ENCODE data around the gene ARHGEF25. TPM values are rescaled to one million over a fixed set of nuclear protein-coding genes. Genes with fewer than 3 reads are reported as not detected.
"Not testable (repeated sequence)": the region's sequence is repeated elsewhere in the genome, so short reads cannot be mapped to it uniquely, and the experiment has no call there.

The ARHGEF25 gene
- total RNA-seq, 2 donors from 2014 or later = 3.1 to 14.9 TPM

- ATAC-seq = peak; percentile 86
- peak; percentile 32 to 52 for DNase-seq
- intact Hi-C loops (cut with DNase I, micrococcal nuclease) = loop anchor here in 1 of 2 donors (5.0 kb wide), 1 partner anchor 39 kb away; no protein-coding TSS in a partner anchor
Observed at GRCh38 chr12:57583008-57583831, 28.0 kb upstream of the ARHGEF25 start.

GRCh38 chr12:57584050-57584449 is 27.2 kb upstream of the ARHGEF25 start:
- DNase-seq (no peak), ATAC-seq (no peak)
- intact Hi-C loops (cut with DNase I, micrococcal nuclease) = loop anchor here in 1 of 2 donors (5.0 kb wide), 1 partner anchor 38 kb away; no protein-coding TSS in a partner anchor

- DNase-seq (no peak), ATAC-seq (no peak)
- intact Hi-C loops (cut with DNase I, micrococcal nuclease) = loop anchor here in 1 of 2 donors (5.0 kb wide), 1 partner anchor 38 kb away; no protein-coding TSS in a partner anchor
Observed at GRCh38 chr12:57584690-57585089, 26.5 kb upstream of the ARHGEF25 start.

GRCh38 chr12:57585156-57585555 is 26.1 kb upstream of the ARHGEF25 start:
- intact Hi-C loops (cut with DNase I, micrococcal nuclease) = no loop called here
- no peak for DNase-seq
- ATAC-seq = no peak

GRCh38 chr12:57586128-57586527 is 25.1 kb upstream of the ARHGEF25 start:
- intact Hi-C loops (cut with DNase I, micrococcal nuclease) = no loop called here
- ATAC-seq = no peak
- DNase-seq = no peak

GRCh38 chr12:57586832-57587429 is 24.3 kb upstream of the ARHGEF25 start:
- DNase-seq = no peak
- no peak for ATAC-seq
- intact Hi-C loops (cut with DNase I, micrococcal nuclease) = no loop called here

- intact Hi-C loops (cut with DNase I, micrococcal nuclease); ATAC-seq; DNase-seq: not testable (repeated sequence)
Observed at GRCh38 chr12:57588951-57589610, 22.2 kb upstream of the ARHGEF25 start.

GRCh38 chr12:57590479-57590863 is 20.8 kb upstream of the ARHGEF25 start:
- no peak for DNase-seq
- intact Hi-C loops (cut with DNase I, micrococcal nuclease) = no loop called here
- ATAC-seq = no peak

GRCh38 chr12:57590864-57591781 is 20.1 kb upstream of the ARHGEF25 start, which contains the start of gene PIP4K2C:
Gene PIP4K2C (plus strand): TSS chr12:57591192. CDS start chr12:57591290, 98 bp downstream.
- ATAC-seq (peak; percentile 98), DNase-seq (peak; percentile 82 to 88)
- intact Hi-C loops (cut with DNase I, micrococcal nuclease) = no loop called here

GRCh38 chr12:57591782-57592325 is 19.4 kb upstream of the ARHGEF25 start:
- intact Hi-C loops (cut with DNase I, micrococcal nuclease) = no loop called here
- peak in 1 of 2 donors; percentile 41 for DNase-seq
- ATAC-seq = no peak

GRCh38 chr12:57592551-57593165 is 18.6 kb upstream of the ARHGEF25 start:
- no peak for ATAC-seq
- DNase-seq = no peak
- intact Hi-C loops (cut with DNase I, micrococcal nuclease) = no loop called here

- ATAC-seq (no peak), DNase-seq (no peak)
- intact Hi-C loops (cut with DNase I, micrococcal nuclease) = no loop called here
Observed at GRCh38 chr12:57593187-57593586, 18.0 kb upstream of the ARHGEF25 start.

- intact Hi-C loops (cut with DNase I, micrococcal nuclease) = no loop called here
- no peak for DNase-seq
Observed at GRCh38 chr12:57600395-57600794, 10.8 kb upstream of the ARHGEF25 start.

GRCh38 chr12:57602544-57602943 is 8.7 kb upstream of the ARHGEF25 start:
- ATAC-seq = no peak
- DNase-seq = no peak
- intact Hi-C loops (cut with DNase I, micrococcal nuclease) = no loop called here

More at GRCh38 chr12:57600395-57600794, 10.8 kb upstream of the ARHGEF25 start:
- ATAC-seq = no peak

- DNase-seq = no peak
- ATAC-seq = no peak
- intact Hi-C loops (cut with DNase I, micrococcal nuclease) = no loop called here
Observed at GRCh38 chr12:57603324-57603723, 7.9 kb upstream of the ARHGEF25 start.

- DNase-seq (peak in 1 of 2 donors; percentile 58), ATAC-seq (peak; percentile 20)
- intact Hi-C loops (cut with DNase I, micrococcal nuclease) = no loop called here
Observed at GRCh38 chr12:57603815-57604453, 7.3 kb upstream of the ARHGEF25 start.

- peak in 1 of 2 donors; percentile 38 for DNase-seq
- intact Hi-C loops (cut with DNase I, micrococcal nuclease) = no loop called here
- ATAC-seq = peak; percentile 44
Observed at GRCh38 chr12:57604454-57604991, 6.7 kb upstream of the ARHGEF25 start, which contains the start of gene DTX3. Gene DTX3 (plus strand): TSS chr12:57604824. CDS start chr12:57606518, 1,694 bp downstream.

Measured in left colon (tissue), 2 donors.